ENCODE measurements around the gene LTBR. TPM values are rescaled to one million over a fixed set of nuclear protein-coding genes. Genes with fewer than 3 reads are reported as not detected.

Gene LTBR
- total RNA-seq, 1 experiment from 2014 or later, result 3.1 TPM

- in situ Hi-C loops (cut with HindIII; ENCODE audit: low pct_unique_long_range_greater_than_20kb, low sequenced_read_pairs) (no loop called here), intact Hi-C loops (cut with micrococcal nuclease; ENCODE audit: unreplicated experiment) (no loop called here)
- CTCF ChIA-PET, result interaction anchor here (0.7 kb wide), 1 partner anchor 13 kb away, joined by 3 read pairs; no protein-coding TSS in a partner anchor
- POLR2A ChIA-PET, result no interaction called here
- H3K9me3 ChIP-seq (ENCODE audit: control insufficient read depth, insufficient read depth, low read depth, low read length), result no peaks in the 10 kb centered on the region
- H3K4me1 ChIP-seq (ENCODE audit: control insufficient read depth, insufficient read depth, low read length), result no peaks in the 10 kb centered on the region
- no TSS peak for BruUV-seq (replicated peaks)
- no peak for ATAC-seq
- no peaks in the 10 kb centered on the region for H3K27me3 ChIP-seq (ENCODE audit: control insufficient read depth, insufficient read depth, low read length)
- H3K36me3 ChIP-seq (ENCODE audit: control insufficient read depth, insufficient read depth, low read length), result no peaks in the 10 kb centered on the region
- TF ChIP-seq POLR2AphosphoS5 (IDR thresholded peaks at IDR 0.05; ENCODE audit: low read depth, low read length) (no peak), SIN3A (IDR thresholded peaks at IDR 0.05; ENCODE audit: borderline replicate concordance, insufficient read depth, low read depth, low read length) (no peak), TCF7L2 (IDR thresholded peaks at IDR 0.05; ENCODE audit: low read depth, low read length) (no peak)
- TF ChIP-seq, protein P1, sequence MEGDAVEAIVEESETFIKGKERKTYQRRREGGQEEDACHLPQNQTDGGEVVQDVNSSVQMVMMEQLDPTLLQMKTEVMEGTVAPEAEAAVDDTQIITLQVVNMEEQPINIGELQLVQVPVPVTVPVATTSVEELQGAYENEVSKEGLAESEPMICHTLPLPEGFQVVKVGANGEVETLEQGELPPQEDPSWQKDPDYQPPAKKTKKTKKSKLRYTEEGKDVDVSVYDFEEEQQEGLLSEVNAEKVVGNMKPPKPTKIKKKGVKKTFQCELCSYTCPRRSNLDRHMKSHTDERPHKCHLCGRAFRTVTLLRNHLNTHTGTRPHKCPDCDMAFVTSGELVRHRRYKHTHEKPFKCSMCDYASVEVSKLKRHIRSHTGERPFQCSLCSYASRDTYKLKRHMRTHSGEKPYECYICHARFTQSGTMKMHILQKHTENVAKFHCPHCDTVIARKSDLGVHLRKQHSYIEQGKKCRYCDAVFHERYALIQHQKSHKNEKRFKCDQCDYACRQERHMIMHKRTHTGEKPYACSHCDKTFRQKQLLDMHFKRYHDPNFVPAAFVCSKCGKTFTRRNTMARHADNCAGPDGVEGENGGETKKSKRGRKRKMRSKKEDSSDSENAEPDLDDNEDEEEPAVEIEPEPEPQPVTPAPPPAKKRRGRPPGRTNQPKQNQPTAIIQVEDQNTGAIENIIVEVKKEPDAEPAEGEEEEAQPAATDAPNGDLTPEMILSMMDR (IDR thresholded peaks at IDR 0.05), result no peak
- TF ChIP-seq, protein P2, sequence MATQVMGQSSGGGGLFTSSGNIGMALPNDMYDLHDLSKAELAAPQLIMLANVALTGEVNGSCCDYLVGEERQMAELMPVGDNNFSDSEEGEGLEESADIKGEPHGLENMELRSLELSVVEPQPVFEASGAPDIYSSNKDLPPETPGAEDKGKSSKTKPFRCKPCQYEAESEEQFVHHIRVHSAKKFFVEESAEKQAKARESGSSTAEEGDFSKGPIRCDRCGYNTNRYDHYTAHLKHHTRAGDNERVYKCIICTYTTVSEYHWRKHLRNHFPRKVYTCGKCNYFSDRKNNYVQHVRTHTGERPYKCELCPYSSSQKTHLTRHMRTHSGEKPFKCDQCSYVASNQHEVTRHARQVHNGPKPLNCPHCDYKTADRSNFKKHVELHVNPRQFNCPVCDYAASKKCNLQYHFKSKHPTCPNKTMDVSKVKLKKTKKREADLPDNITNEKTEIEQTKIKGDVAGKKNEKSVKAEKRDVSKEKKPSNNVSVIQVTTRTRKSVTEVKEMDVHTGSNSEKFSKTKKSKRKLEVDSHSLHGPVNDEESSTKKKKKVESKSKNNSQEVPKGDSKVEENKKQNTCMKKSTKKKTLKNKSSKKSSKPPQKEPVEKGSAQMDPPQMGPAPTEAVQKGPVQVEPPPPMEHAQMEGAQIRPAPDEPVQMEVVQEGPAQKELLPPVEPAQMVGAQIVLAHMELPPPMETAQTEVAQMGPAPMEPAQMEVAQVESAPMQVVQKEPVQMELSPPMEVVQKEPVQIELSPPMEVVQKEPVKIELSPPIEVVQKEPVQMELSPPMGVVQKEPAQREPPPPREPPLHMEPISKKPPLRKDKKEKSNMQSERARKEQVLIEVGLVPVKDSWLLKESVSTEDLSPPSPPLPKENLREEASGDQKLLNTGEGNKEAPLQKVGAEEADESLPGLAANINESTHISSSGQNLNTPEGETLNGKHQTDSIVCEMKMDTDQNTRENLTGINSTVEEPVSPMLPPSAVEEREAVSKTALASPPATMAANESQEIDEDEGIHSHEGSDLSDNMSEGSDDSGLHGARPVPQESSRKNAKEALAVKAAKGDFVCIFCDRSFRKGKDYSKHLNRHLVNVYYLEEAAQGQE (IDR thresholded peaks at IDR 0.05; ENCODE audit: insufficient read depth in 1 of 2, low read depth in 2 of 2, low read length in 1 of 2), result no peak
- H3K27ac ChIP-seq (ENCODE audit: low read length), result no peak overlapping the region
- no peak overlapping the region for H3K4me3 ChIP-seq (ENCODE audit: low read depth in 2 of 2, low read length in 2 of 2)
- no peak for DNase-seq (ENCODE audit: low read depth, low spot score)
Measured at GRCh38 chr12:6356374-6356820, 27.6 kb upstream of the LTBR start.

- intact Hi-C loops (cut with micrococcal nuclease; ENCODE audit: unreplicated experiment) (no loop called here), in situ Hi-C loops (cut with HindIII; ENCODE audit: low pct_unique_long_range_greater_than_20kb, low sequenced_read_pairs) (no loop called here)
- ChIA-PET CTCF (no interaction called here), POLR2A (interaction anchor here (0.7 kb wide), 1 partner anchor 174 kb away, joined by 11 read pairs; no protein-coding TSS in a partner anchor)
- Histone ChIP-seq H3K4me3 (ENCODE audit: low read depth in 2 of 2, low read length in 2 of 2) (no peak overlapping the region), H3K27ac (ENCODE audit: low read length) (no peak overlapping the region), H3K27me3 (ENCODE audit: control insufficient read depth, insufficient read depth, low read length) (no peaks in the 10 kb centered on the region), H3K36me3 (ENCODE audit: control insufficient read depth, insufficient read depth, low read length) (no peaks in the 10 kb centered on the region), H3K9me3 (ENCODE audit: control insufficient read depth, insufficient read depth, low read depth, low read length) (no peaks in the 10 kb centered on the region), H3K4me1 (ENCODE audit: control insufficient read depth, insufficient read depth, low read length) (peaks cover 6% of the 10 kb centered on the region)
- TF ChIP-seq POLR2AphosphoS5 (IDR thresholded peaks at IDR 0.05; ENCODE audit: low read depth, low read length), result no peak
- no peak for DNase-seq (ENCODE audit: low read depth, low spot score)
- ATAC-seq, result no peak
- no TSS peak for BruUV-seq (replicated peaks)
Measured at GRCh38 chr12:6358881-6359280, 25.1 kb upstream of the LTBR start.

- CTCF ChIA-PET, result no interaction called here
- H3K9me3 ChIP-seq (ENCODE audit: control insufficient read depth, insufficient read depth, low read depth, low read length), result no peaks in the 10 kb centered on the region
- H3K27me3 ChIP-seq (ENCODE audit: control insufficient read depth, insufficient read depth, low read length), result no peaks in the 10 kb centered on the region
- no peak for ATAC-seq
- BruUV-seq (replicated peaks), result no TSS peak
- no peak overlapping the region for H3K27ac ChIP-seq (ENCODE audit: low read length)
- DNase-seq (ENCODE audit: low read depth, low spot score), result no peak
- in situ Hi-C loops (cut with HindIII; ENCODE audit: low pct_unique_long_range_greater_than_20kb, low sequenced_read_pairs), result no loop called here
- H3K36me3 ChIP-seq (ENCODE audit: control insufficient read depth, insufficient read depth, low read length), result no peaks in the 10 kb centered on the region
- TF ChIP-seq, protein P2 (IDR thresholded peaks at IDR 0.05; ENCODE audit: insufficient read depth in 1 of 2, low read depth in 2 of 2, low read length in 1 of 2), result no peak
- TF ChIP-seq POLR2AphosphoS5 (IDR thresholded peaks at IDR 0.05; ENCODE audit: low read depth, low read length), result no peak
- TF ChIP-seq TCF7L2 (IDR thresholded peaks at IDR 0.05; ENCODE audit: low read depth, low read length), result no peak
- no peak for TF ChIP-seq SIN3A (IDR thresholded peaks at IDR 0.05; ENCODE audit: borderline replicate concordance, insufficient read depth, low read depth, low read length)
- TF ChIP-seq, protein P1 (IDR thresholded peaks at IDR 0.05), result no peak
- POLR2A ChIA-PET, result no interaction called here
- H3K4me1 ChIP-seq (ENCODE audit: control insufficient read depth, insufficient read depth, low read length), result peaks cover 6% of the 10 kb centered on the region
- intact Hi-C loops (cut with micrococcal nuclease; ENCODE audit: unreplicated experiment), result no loop called here
- H3K4me3 ChIP-seq (ENCODE audit: low read depth in 2 of 2, low read length in 2 of 2), result no peak overlapping the region
Measured at GRCh38 chr12:6360080-6360571, 23.8 kb upstream of the LTBR start.
